Measurements from ENCODE around the gene CADM2.

Gene CADM2

DNA sequence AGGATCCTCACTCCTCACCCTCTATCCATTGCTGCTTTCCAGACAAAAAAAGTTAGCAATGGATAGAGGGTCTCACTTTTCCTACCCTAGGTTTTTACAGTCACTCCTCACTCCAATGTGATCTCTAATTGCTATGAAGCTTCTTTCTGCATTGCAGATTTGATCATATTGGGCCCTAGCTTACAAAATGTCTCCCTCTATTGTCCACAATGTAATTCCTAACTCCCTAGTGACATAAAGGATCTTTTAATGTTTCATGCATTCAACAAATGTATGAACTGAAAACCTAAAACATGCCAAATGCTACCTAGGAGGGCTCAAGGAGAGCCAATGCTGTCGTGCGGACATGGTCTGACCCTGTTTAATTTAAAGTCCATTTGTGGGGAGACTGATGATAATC, 234.8 kb downstream of the CADM2 start:
- Histone ChIP-seq H3K4me1 (ENCODE audit: low read depth, poor library complexity, severe bottlenecking) (no peaks in the 10 kb centered on the region), H4K20me1 (ENCODE audit: insufficient read depth) (no peaks in the 10 kb centered on the region), H3K4me3 (IDR thresholded peaks at IDR 0.05; ENCODE audit: insufficient read depth, low read depth, low read length) (no peak overlapping the region), H2AFZ (ENCODE audit: low read depth) (no peak overlapping the region), H3K27ac (no peak overlapping the region), H3K36me3 (ENCODE audit: insufficient read depth) (no peaks in the 10 kb centered on the region), H3K27me3 (ENCODE audit: insufficient read depth, low read depth) (no peaks in the 10 kb centered on the region), H3K79me2 (ENCODE audit: insufficient read depth, low read depth) (no peaks in the 10 kb centered on the region), H3K4me2 (no peak overlapping the region), H3K9ac (no peak overlapping the region)
- TF ChIP-seq, protein P1, sequence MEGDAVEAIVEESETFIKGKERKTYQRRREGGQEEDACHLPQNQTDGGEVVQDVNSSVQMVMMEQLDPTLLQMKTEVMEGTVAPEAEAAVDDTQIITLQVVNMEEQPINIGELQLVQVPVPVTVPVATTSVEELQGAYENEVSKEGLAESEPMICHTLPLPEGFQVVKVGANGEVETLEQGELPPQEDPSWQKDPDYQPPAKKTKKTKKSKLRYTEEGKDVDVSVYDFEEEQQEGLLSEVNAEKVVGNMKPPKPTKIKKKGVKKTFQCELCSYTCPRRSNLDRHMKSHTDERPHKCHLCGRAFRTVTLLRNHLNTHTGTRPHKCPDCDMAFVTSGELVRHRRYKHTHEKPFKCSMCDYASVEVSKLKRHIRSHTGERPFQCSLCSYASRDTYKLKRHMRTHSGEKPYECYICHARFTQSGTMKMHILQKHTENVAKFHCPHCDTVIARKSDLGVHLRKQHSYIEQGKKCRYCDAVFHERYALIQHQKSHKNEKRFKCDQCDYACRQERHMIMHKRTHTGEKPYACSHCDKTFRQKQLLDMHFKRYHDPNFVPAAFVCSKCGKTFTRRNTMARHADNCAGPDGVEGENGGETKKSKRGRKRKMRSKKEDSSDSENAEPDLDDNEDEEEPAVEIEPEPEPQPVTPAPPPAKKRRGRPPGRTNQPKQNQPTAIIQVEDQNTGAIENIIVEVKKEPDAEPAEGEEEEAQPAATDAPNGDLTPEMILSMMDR (conservative IDR thresholded peaks at IDR 0.05; ENCODE audit: low read depth, low read length): no peak

DNA sequence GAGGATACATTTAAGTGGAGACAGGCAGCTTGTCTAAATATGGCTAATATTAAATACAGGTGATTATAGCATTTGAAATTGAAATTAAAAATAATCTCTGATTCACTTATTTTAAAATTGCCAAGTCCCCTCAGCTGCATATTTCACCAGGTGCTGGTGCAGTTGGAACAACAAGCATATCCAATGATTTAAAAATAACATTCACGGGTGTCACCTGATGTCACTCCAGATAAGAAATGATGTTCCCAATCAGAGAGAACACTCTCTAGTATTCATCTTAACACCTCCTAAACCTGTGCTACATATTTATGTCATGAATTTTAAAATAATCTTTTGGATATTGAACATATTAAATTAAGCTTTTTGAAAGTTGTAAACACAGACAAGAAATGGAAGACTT, 249.9 kb downstream of the CADM2 start:
- Histone ChIP-seq H3K36me3 (ENCODE audit: insufficient read depth) (no peaks in the 10 kb centered on the region), H4K20me1 (ENCODE audit: insufficient read depth) (no peaks in the 10 kb centered on the region), H3K27me3 (ENCODE audit: insufficient read depth, low read depth) (no peaks in the 10 kb centered on the region), H3K79me2 (ENCODE audit: insufficient read depth, low read depth) (no peaks in the 10 kb centered on the region), H3K4me2 (no peak overlapping the region), H3K4me1 (ENCODE audit: low read depth, poor library complexity, severe bottlenecking) (no peaks in the 10 kb centered on the region), H2AFZ (ENCODE audit: low read depth) (no peak overlapping the region), H3K4me3 (IDR thresholded peaks at IDR 0.05; ENCODE audit: insufficient read depth, low read depth, low read length) (no peak overlapping the region), H3K27ac (no peak overlapping the region), H3K9ac (no peak overlapping the region)
- TF ChIP-seq, protein P1 (conservative IDR thresholded peaks at IDR 0.05; ENCODE audit: low read depth, low read length): no peak

DNA sequence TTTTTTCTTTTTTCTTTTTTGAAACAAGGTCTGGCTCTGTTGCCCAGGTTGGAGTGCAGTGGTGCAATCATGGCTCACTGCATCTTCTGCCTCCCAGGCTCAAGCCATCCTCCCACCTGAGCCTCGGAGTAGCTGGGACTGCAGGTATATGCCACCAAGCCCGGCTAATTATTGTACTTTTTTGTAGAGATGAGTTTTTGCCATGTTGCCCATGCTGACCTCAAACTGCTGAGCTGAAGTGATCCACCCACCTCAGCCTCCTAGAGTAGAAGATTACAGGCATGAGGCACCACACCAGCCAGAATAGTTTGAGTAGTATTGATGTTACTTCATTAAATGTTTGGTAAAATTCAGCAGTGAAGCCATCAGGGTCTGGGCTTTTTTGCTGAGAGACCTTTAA, 251.8 kb downstream of the CADM2 start:
- Histone ChIP-seq H3K27me3 (ENCODE audit: insufficient read depth, low read depth) (no peaks in the 10 kb centered on the region), H3K4me1 (ENCODE audit: low read depth, poor library complexity, severe bottlenecking) (no peaks in the 10 kb centered on the region), H3K9ac (no peak overlapping the region), H2AFZ (ENCODE audit: low read depth) (no peak overlapping the region), H3K79me2 (ENCODE audit: insufficient read depth, low read depth) (no peaks in the 10 kb centered on the region), H3K36me3 (ENCODE audit: insufficient read depth) (no peaks in the 10 kb centered on the region), H4K20me1 (ENCODE audit: insufficient read depth) (no peaks in the 10 kb centered on the region), H3K27ac (no peak overlapping the region), H3K4me3 (IDR thresholded peaks at IDR 0.05; ENCODE audit: insufficient read depth, low read depth, low read length) (no peak overlapping the region), H3K4me2 (no peak overlapping the region)
- TF ChIP-seq, protein P1 (conservative IDR thresholded peaks at IDR 0.05; ENCODE audit: low read depth, low read length): no peak

DNA sequence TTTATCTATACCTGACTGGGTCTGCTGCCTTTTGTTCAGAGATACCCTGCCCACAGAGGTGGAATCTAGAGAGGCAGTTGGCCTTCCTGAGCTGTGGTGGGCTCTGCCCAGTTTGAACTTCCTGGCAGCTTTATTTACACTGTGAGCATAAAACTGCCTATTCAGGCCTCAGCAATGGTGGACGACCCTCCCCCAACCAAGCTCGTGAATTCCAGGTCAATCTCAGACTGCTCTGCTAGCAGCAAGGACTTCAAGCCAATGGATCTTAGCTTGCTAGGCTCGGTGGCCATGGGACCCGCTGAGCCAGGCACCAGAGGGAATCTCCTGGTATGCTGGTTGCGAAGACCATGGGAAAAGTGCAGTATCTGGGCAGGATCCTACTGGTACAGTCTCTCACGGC, 270.2 kb downstream of the CADM2 start:
- H3K4me3 ChIP-seq (IDR thresholded peaks at IDR 0.05; ENCODE audit: insufficient read depth, low read depth, low read length): no peak overlapping the region
- H3K36me3 ChIP-seq (ENCODE audit: insufficient read depth): no peaks in the 10 kb centered on the region
- no peak overlapping the region for H3K4me2 ChIP-seq
- H3K27me3 ChIP-seq (ENCODE audit: insufficient read depth, low read depth): no peaks in the 10 kb centered on the region
- H3K4me1 ChIP-seq (ENCODE audit: low read depth, poor library complexity, severe bottlenecking): no peaks in the 10 kb centered on the region
- H3K79me2 ChIP-seq (ENCODE audit: insufficient read depth, low read depth): no peaks in the 10 kb centered on the region
- no peak overlapping the region for H3K9ac ChIP-seq
- H4K20me1 ChIP-seq (ENCODE audit: insufficient read depth): no peaks in the 10 kb centered on the region
- no peak overlapping the region for H3K27ac ChIP-seq
- TF ChIP-seq, protein P1 (conservative IDR thresholded peaks at IDR 0.05; ENCODE audit: low read depth, low read length): no peak
- H2AFZ ChIP-seq (ENCODE audit: low read depth): no peak overlapping the region

DNA sequence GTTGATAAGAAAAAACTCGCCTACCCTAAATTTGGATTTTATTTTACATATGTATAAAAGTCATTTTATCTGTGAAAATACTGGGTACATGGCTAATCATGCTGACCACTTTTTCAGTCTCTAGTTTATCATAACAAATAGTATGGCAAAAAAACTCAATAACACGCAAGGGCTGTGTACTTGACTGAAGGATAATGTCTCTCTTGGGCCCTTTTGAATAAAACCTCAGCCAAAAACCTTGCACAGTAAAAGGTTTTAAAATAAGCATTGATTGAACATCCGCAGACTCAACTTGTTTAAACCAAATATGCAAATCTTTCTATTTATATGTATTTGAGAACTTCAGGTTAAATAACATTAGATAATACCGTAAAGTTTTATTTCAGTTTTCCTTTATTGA, 285.3 kb downstream of the CADM2 start:
- TF ChIP-seq, protein P1 (conservative IDR thresholded peaks at IDR 0.05; ENCODE audit: low read depth, low read length): no peak
- Histone ChIP-seq H3K27ac (no peak overlapping the region), H3K79me2 (ENCODE audit: insufficient read depth, low read depth) (no peaks in the 10 kb centered on the region), H3K4me2 (no peak overlapping the region), H3K36me3 (ENCODE audit: insufficient read depth) (no peaks in the 10 kb centered on the region), H3K9ac (no peak overlapping the region), H2AFZ (ENCODE audit: low read depth) (no peak overlapping the region), H3K27me3 (ENCODE audit: insufficient read depth, low read depth) (no peaks in the 10 kb centered on the region), H4K20me1 (ENCODE audit: insufficient read depth) (no peaks in the 10 kb centered on the region), H3K4me1 (ENCODE audit: low read depth, poor library complexity, severe bottlenecking) (no peaks in the 10 kb centered on the region), H3K4me3 (IDR thresholded peaks at IDR 0.05; ENCODE audit: insufficient read depth, low read depth, low read length) (no peak overlapping the region)

All from KMS-11 (cell line).